GM18873 (cell line): Measurements from ENCODE around the gene TPGS1.

Experiments used
- ATAC-seq: cut with Tn5 transposase; IDR thresholded peaks from one replicate; pipeline ENCODE4 v1.9.1; 2021; ENCODE audit warnings: mild to moderate bottlenecking, moderate library complexity, moderate number of reproducible peaks; ENCODE audit not compliant: unreplicated experiment, low FRiP score

Gene TPGS1

GRCh38 chr19:517721-518597 lies 10.7 kb downstream of the TPGS1 start:
- no peak for ATAC-seq

GRCh38 chr19:518598-519231 lies 11.4 kb downstream of the TPGS1 start:
- no peak for ATAC-seq

- ATAC-seq: no peak
Observed at GRCh38 chr19:519449-519865, 12.2 kb downstream of the TPGS1 start.

- no peak for ATAC-seq
Observed at GRCh38 chr19:522726-523125, 15.4 kb downstream of the TPGS1 start.

GRCh38 chr19:524062-524674 lies 16.9 kb downstream of the TPGS1 start:
- no peak for ATAC-seq

GRCh38 chr19:525029-525428 lies 17.7 kb downstream of the TPGS1 start:
- ATAC-seq: no peak

GRCh38 chr19:525857-526419 lies 18.6 kb downstream of the TPGS1 start:
- no peak for ATAC-seq

- no peak for ATAC-seq
Observed at GRCh38 chr19:530134-531008, 23.1 kb downstream of the TPGS1 start.

GRCh38 chr19:531009-531752 lies 23.9 kb downstream of the TPGS1 start:
- peak; percentile 36 for ATAC-seq

GRCh38 chr19:531753-532560 lies 24.7 kb downstream of the TPGS1 start, which contains the start of gene CDC34:
CDC34 (plus strand) TSS chr19:531760; CDS start chr19:531932, 172 bp downstream.
- ATAC-seq: peak; percentile 15

GRCh38 chr19:532561-533363 lies 25.5 kb downstream of the TPGS1 start:
- no peak for ATAC-seq

- no peak for ATAC-seq
Observed at GRCh38 chr19:533364-534058, 26.2 kb downstream of the TPGS1 start.

- ATAC-seq: no peak
Observed at GRCh38 chr19:534088-534487, 26.8 kb downstream of the TPGS1 start.

- ATAC-seq: no peak
Observed at GRCh38 chr19:535017-535835, 27.9 kb downstream of the TPGS1 start.

GRCh38 chr19:536031-536880 lies 29.0 kb downstream of the TPGS1 start:
- no peak for ATAC-seq
